Measurements from ENCODE around the gene NEU4.
"Not testable (repeated sequence)": the region's sequence is repeated elsewhere in the genome, so short reads cannot be mapped to it uniquely, and the experiment has no call there.

NEU4 gene

GRCh38 chr2:241775223-241776177 lies 33.5 kb upstream of the NEU4 start:
- DNase-seq (ENCODE audit: low spot score): no peak

GRCh38 chr2:241776336-241777169 lies 32.4 kb upstream of the NEU4 start, which contains the start of gene GAL3ST2:
TSS of gene GAL3ST2 (plus strand) at chr2:241776822. CDS start at chr2:241776956, 134 bp downstream.
- no peak for DNase-seq (ENCODE audit: low spot score)

- DNase-seq (ENCODE audit: low spot score): no peak
These were observed 31.8 kb upstream of the NEU4 start for GRCh38 chr2:241777170-241777685.

- DNase-seq (ENCODE audit: low spot score): no peak
These were observed 31.0 kb upstream of the NEU4 start for GRCh38 chr2:241777686-241778627.

- DNase-seq (ENCODE audit: low spot score): no peak
These were observed 27.9 kb upstream of the NEU4 start for GRCh38 chr2:241780939-241781569.

GRCh38 chr2:241782053-241782452 lies 26.9 kb upstream of the NEU4 start:
- not testable (repeated sequence) for DNase-seq (ENCODE audit: low spot score)

- DNase-seq (ENCODE audit: low spot score): no peak
These were observed 20.9 kb upstream of the NEU4 start for GRCh38 chr2:241788135-241788534.

GRCh38 chr2:241788572-241788971 lies 20.4 kb upstream of the NEU4 start:
- no peak for DNase-seq (ENCODE audit: low spot score)

GRCh38 chr2:241791385-241791784 lies 17.6 kb upstream of the NEU4 start:
- DNase-seq (ENCODE audit: low spot score): not testable (repeated sequence)

- no peak for DNase-seq (ENCODE audit: low spot score)
These were observed 15.6 kb upstream of the NEU4 start for GRCh38 chr2:241793385-241793784.

GRCh38 chr2:241794250-241794823 lies 14.7 kb upstream of the NEU4 start:
- no peak for DNase-seq (ENCODE audit: low spot score)

GRCh38 chr2:241795021-241795999 lies 13.7 kb upstream of the NEU4 start:
- no peak for DNase-seq (ENCODE audit: low spot score)

GRCh38 chr2:241796209-241796608 lies 12.8 kb upstream of the NEU4 start:
- DNase-seq (ENCODE audit: low spot score): no peak

- no peak for DNase-seq (ENCODE audit: low spot score)
These were observed 12.3 kb upstream of the NEU4 start for GRCh38 chr2:241796610-241797138.

- DNase-seq (ENCODE audit: low spot score): no peak
These were observed 11.4 kb upstream of the NEU4 start for GRCh38 chr2:241797441-241798080.

- DNase-seq (ENCODE audit: low spot score): no peak
These were observed 10.8 kb upstream of the NEU4 start for GRCh38 chr2:241798081-241798630.

- DNase-seq (ENCODE audit: low spot score): no peak
These were observed 10.1 kb upstream of the NEU4 start for GRCh38 chr2:241798631-241799521.
